Activated CD4-positive, alpha-beta T cell treated with anti-CD3 and anti-CD28 coated beads, Interleukin-2, amount 50 U/mL, for 4 hours (primary cell): Measurements from ENCODE around the gene CCNJ.
A peak's percentile ranks its signal among the peaks of the same experiment; 100 is the strongest.
"Not testable (repeated sequence)": the region's sequence is repeated elsewhere in the genome, so short reads cannot be mapped to it uniquely, and the experiment has no call there.

ENCODE experiments used
- DNase-seq, 2 experiments: peaks; one replicate each; pipeline ENCODE4 v3.0.0-alpha.2; 2020

The CCNJ gene

GRCh38 chr10:96043033-96043892 is at the start of gene CCNJ:
CCNJ (plus strand) TSS chr10:96043583; CDS start chr10:96044394, 811 bp downstream.
- DNase-seq, result peak; percentile 72 to 76

GRCh38 chr10:95994376-95994775 is 49.0 kb upstream of the CCNJ start:
- DNase-seq, result not testable (repeated sequence)

GRCh38 chr10:95998255-95998784 is 45.1 kb upstream of the CCNJ start:
- no peak for DNase-seq

- no peak for DNase-seq
These were observed 29.4 kb upstream of the CCNJ start for GRCh38 chr10:96013956-96014355.

- DNase-seq, result no peak
These were observed 28.8 kb upstream of the CCNJ start for GRCh38 chr10:96014473-96015102.

- peak; percentile 2 for DNase-seq
These were observed 26.1 kb upstream of the CCNJ start for GRCh38 chr10:96017191-96017687.

- DNase-seq, result no peak
These were observed 22.1 kb upstream of the CCNJ start for GRCh38 chr10:96021332-96021731.

- no peak for DNase-seq
These were observed 20.6 kb upstream of the CCNJ start for GRCh38 chr10:96022739-96023138.

- DNase-seq, result no peak
These were observed 20.2 kb upstream of the CCNJ start for GRCh38 chr10:96023168-96023567.

- no peak for DNase-seq
These were observed 17.8 kb upstream of the CCNJ start for GRCh38 chr10:96025566-96025965.

- no peak for DNase-seq
These were observed 8.8 kb upstream of the CCNJ start for GRCh38 chr10:96034625-96035024.

- no peak for DNase-seq
These were observed 4.7 kb upstream of the CCNJ start for GRCh38 chr10:96038476-96039387.

- no peak for DNase-seq
These were observed 2.2 kb upstream of the CCNJ start for GRCh38 chr10:96041146-96041545.

GRCh38 chr10:96043893-96044715 is 721 bp downstream of the CCNJ start:
- DNase-seq, result peak; percentile 38 to 47

GRCh38 chr10:96044736-96045135 is 1.4 kb downstream of the CCNJ start:
- no peak for DNase-seq

GRCh38 chr10:96046546-96046945 is 3.2 kb downstream of the CCNJ start:
- DNase-seq, result no peak

- DNase-seq, result no peak
These were observed 3.7 kb downstream of the CCNJ start for GRCh38 chr10:96047004-96047649.

- not testable (repeated sequence) for DNase-seq
These were observed 4.5 kb downstream of the CCNJ start for GRCh38 chr10:96047925-96048324.

- no peak for DNase-seq
These were observed 6.0 kb downstream of the CCNJ start for GRCh38 chr10:96049340-96049739.

- DNase-seq, result no peak
These were observed 10.6 kb downstream of the CCNJ start for GRCh38 chr10:96053985-96054384.

- no peak for DNase-seq
These were observed 13.4 kb downstream of the CCNJ start for GRCh38 chr10:96056787-96057186.
